Common myeloid progenitor, CD34-positive (primary cell): ENCODE results near the gene UBR7.
"Not testable (repeated sequence)": the region's sequence is repeated elsewhere in the genome, so short reads cannot be mapped to it uniquely, and the experiment has no call there.

Experiments
- CTCF ChIA-PET: fragments of 350-600 bp; sonication (Branson Sonifier 250); formaldehyde crosslinking; loops from one replicate; lab custom pipeline; 2021; ENCODE audit warnings: antibody characterized with exemption; lab: Charles Lee
- POLR2A ChIA-PET: fragments of 350-600 bp; sonication (Branson Sonifier 250); formaldehyde crosslinking; loops from one replicate; lab custom pipeline; 2021; ENCODE audit warnings: antibody characterized with exemption; lab: Charles Lee
- DNase-seq, 3 donors: peaks; one replicate each; pipeline versions ENCODE4 v3.0.0 to v3.0.0-alpha.2; 2013
- H3K27ac ChIP-seq, 2 experiments: 1 replicate in 1 of 2; 2 replicates in 1 of 2; pipeline ENCODE4 v1.7.0; 2013; ENCODE audit warnings: inconsistent platforms in 2 of 2, low read length in 2 of 2, mild to moderate bottlenecking in 2 of 2, low read depth in 1 of 2, moderate library complexity in 1 of 2; ENCODE audit not compliant: severe bottlenecking in 2 of 2, insufficient read depth in 1 of 2, poor library complexity in 1 of 2
- H3K27me3 ChIP-seq, 5 experiments: replicated peaks in 2 of 5; 1 replicate in 3 of 5; 2 replicates in 2 of 5; pipeline versions ENCODE4 v1.6.1 to v1.7.0; 2013; ENCODE audit warnings: low read length in 4 of 5, mild to moderate bottlenecking in 2 of 5, moderate library complexity in 2 of 5, inconsistent platforms in 1 of 5; ENCODE audit not compliant: insufficient read depth in 5 of 5, control insufficient read depth in 4 of 5
- H3K36me3 ChIP-seq, 4 experiments: 1 replicate in 2 of 4; 2 replicates in 2 of 4; pipeline versions ENCODE4 v1.6.1 to v1.7.0; 2013; ENCODE audit warnings: low read length in 3 of 4, control low read depth in 1 of 4, mild to moderate bottlenecking in 1 of 4; ENCODE audit not compliant: control insufficient read depth in 4 of 4, insufficient read depth in 4 of 4
- H3K4me1 ChIP-seq, 4 experiments: 1 replicate in 3 of 4; 2 replicates in 1 of 4; pipeline versions ENCODE4 v1.6.1 to v1.7.1; 2013; ENCODE audit warnings: low read length in 3 of 4, mild to moderate bottlenecking in 3 of 4, control low read depth in 1 of 4, inconsistent platforms in 1 of 4, moderate library complexity in 1 of 4; ENCODE audit not compliant: control insufficient read depth in 4 of 4, insufficient read depth in 4 of 4; ENCODE audit errors: control extremely low read depth in 1 of 4
- H3K4me3 ChIP-seq, 7 experiments: 1 replicate in 4 of 7; 2 replicates in 3 of 7; pipeline versions ENCODE4 v1.5.1 to v1.7.0; 2013; ENCODE audit warnings: mild to moderate bottlenecking in 7 of 7, low read length in 6 of 7, moderate library complexity in 6 of 7, inconsistent platforms in 2 of 7, low read depth in 2 of 7, control low read depth in 1 of 7; ENCODE audit not compliant: insufficient read depth in 4 of 7, control insufficient read depth in 1 of 7; ENCODE audit errors: extremely low read depth in 1 of 7
- H3K9me3 ChIP-seq, 5 experiments: 1 replicate in 4 of 5; 2 replicates in 1 of 5; pipeline versions ENCODE4 v1.6.1 to v1.7.1; 2013; ENCODE audit warnings: low read length in 4 of 5, mild to moderate bottlenecking in 2 of 5, inconsistent platforms in 1 of 5, low read depth in 1 of 5, moderate library complexity in 1 of 5; ENCODE audit not compliant: control insufficient read depth in 4 of 5, insufficient read depth in 2 of 5; ENCODE audit errors: control extremely low read depth in 1 of 5
- WGBS: methylation state at CpG from one replicate; pipeline ENCODE4 v1.1.5; 2013; ENCODE audit not compliant: insufficient coverage; 5-methylcytosine and 5-hydroxymethylcytosine counted together

UBR7 gene

DNA sequence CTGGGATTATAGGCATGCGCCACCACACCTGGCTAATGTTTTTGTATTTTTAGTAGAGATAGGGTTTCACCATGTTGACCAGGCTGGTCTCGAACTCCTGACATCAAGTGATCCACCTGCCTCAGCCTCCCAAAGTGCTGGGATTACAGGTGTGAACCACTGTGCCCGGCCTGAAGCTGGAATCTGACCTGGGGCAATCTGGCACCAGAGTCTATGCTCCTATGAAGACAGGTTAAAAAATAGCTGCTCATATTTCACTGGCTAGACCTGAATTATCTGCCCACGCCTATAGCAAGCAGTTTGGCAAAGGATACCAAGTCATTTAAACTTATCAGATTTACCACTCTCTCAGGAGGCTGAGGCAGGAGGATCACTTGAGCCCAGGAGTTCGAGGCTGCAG lies 32.3 kb upstream of the UBR7 start:
- H3K4me1 ChIP-seq, POLR2A ChIA-PET, H3K9me3 ChIP-seq, H3K36me3 ChIP-seq, H3K27me3 ChIP-seq, H3K27ac ChIP-seq, H3K4me3 ChIP-seq, DNase-seq: not testable (repeated sequence)
- 97% methylated on average over 3 of the region's 5 CpGs for WGBS
- CTCF ChIA-PET, result interaction anchor here (1.3 to 1.5 kb wide), 2 partner anchors 16 to 61 kb away, joined by 3 to 5 read pairs; no protein-coding TSS in a partner anchor

DNA sequence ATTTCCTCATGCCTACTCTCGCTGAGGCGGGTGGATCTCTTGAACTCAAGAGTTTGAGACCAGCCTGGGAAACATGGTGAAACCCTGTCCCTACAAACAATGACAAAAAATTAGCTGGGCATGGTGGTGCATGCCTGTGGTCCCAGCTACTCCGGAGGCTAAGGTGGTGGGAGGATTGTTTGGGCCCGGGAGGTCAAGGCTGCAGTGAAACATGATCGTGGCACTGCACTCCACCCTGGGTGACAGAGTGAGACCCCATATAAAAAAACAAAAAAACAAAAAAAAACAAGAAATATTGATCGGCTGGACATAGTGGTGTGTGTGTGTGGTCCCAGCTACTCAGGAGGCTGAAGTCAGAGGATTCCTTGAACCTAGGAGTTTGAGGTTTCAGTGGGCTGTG lies 31.6 kb upstream of the UBR7 start:
- ChIA-PET POLR2A (interaction anchor here (0.6 kb wide), 1 partner anchor 15 kb away, joined by 3 read pairs; no protein-coding TSS in a partner anchor), CTCF (interaction anchor here (1.0 to 1.5 kb wide), 3 partner anchors 9 to 17 kb away, joined by 3 to 7 read pairs (median 3); partner anchors contain the start of genes LYSET and MOAP1)
- no peak overlapping the region for H3K27ac ChIP-seq
- peaks cover 0 to 2% (median 0%) of the 10 kb centered on the region in 5 experiments for H3K27me3 ChIP-seq
- DNase-seq, result no peak
- H3K9me3 ChIP-seq, result no peaks in the 10 kb centered on the region
- no peaks in the 10 kb centered on the region for H3K4me1 ChIP-seq
- H3K4me3 ChIP-seq, result no peak overlapping the region
- H3K36me3 ChIP-seq, result no peaks in the 10 kb centered on the region
- no CpG with 5 or more reads among the region's 6 CpGs for WGBS

DNA sequence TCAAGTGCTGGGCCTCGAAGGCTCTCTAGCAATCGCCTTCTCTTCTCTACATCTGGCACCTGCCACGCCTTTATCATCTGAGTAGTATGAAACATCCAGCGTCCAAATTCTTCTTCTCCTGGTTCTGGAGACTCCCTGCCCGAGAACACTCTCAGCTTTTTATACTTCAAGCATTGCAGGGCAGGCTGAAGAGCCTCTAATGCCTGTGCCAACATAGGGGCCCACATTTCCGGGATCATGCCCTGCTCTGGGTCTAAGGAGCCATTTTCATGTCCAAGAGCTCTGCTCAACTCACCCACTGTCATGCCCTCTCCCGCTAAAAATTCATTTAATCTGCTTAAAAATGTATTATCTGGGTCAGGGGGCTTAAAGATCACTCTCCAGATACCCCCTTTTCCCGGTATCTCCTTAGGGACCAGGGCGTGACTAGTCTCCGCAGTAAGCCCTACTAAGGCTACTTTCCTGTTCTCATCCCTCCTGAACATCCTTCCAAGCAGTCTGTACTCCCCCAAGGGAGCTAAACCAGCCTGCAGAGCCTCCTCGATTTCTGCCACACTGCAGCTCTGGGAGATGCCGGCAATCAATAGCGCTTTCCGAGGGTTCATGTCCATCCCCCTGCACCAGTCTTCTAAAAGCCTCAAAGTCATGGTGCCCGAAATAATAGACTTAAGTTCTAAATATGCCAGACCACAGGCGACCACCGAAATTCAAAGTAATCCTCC lies 23.3 kb upstream of the UBR7 start:
- H3K27ac ChIP-seq, result peak overlapping the region; percentile 50 to 90
- peaks cover 0 to 26% (median 20%) of the 10 kb centered on the region in 4 experiments for H3K4me1 ChIP-seq
- H3K4me3 ChIP-seq, result peak overlapping the region; percentile 67 to 95 (median 89)
- POLR2A ChIA-PET, result interaction anchor here (1.5 to 1.7 kb wide), 2 partner anchors 11 to 23 kb away, joined by 3 to 15 read pairs; partner anchors contain the start of genes GON7 and UBR7
- no peaks in the 10 kb centered on the region for H3K27me3 ChIP-seq
- DNase-seq, result no peak
- peaks cover 4 to 22% (median 9%) of the 10 kb centered on the region in 4 experiments for H3K36me3 ChIP-seq
- WGBS, result 50% methylated on average over 15 of the region's 17 CpGs
- H3K9me3 ChIP-seq, result no peaks in the 10 kb centered on the region
- CTCF ChIA-PET, result interaction anchor here (1.0 to 3.8 kb wide), 6 partner anchors 8 to 120 kb away, joined by 3 to 27 read pairs (median 5); partner anchors contain the start of genes GON7 and UBR7

DNA sequence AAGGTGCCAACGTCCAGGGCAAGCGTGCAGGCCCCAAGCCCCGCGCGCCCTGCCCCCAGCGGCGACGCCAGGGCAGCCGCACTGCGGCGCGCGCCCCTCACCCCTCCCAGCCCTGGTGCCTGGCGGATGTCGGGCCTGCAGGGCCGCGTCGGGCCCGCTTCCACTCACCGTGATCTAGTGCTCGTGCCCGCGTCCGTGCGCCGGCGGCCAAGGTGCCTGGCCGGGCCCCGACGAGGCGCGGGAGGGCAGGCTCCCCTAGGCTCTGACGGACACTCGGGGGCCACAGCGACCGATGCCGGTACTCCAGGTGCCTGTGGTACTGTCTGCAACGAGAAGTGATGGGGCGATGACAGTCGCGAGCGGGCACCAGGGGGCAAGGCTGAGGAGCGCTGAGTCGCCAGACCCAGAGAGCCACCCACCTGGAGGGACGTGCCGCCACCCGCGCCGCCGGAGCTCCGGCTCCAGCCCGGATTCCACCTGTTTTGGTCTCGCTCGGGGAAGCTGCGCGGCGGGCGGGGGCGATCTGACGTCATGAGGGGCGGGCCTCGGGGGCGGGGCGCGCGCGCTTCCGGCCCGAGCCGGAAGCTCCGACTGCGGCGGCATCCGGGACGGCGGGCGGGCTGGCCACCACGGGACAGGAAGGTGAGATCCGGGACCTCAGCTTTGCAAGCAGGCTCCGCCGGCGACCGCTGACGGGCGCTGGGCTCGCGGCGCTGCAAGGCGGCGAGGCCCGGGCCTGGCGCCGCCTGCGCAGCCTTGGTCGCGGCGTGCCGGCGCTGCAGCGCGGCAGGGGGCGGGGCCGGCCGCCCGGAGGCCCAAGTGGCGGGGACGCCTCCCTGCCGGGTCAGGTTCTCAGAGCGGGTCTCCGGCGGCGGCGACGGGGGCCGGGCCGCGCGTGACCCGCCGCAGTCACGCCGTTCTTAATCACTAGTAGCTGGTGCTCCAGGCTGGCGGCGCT lies 22.4 kb upstream of the UBR7 start, which contains the start of the genes LYSET and MOAP1:
Gene LYSET, plus strand, starts transcription at position 927 of the 958 bp plus-strand sequence. CDS start 89 bp downstream, outside the sequence.
Gene MOAP1, minus strand, starts transcription at position 507 of the 958 bp plus-strand sequence. CDS start 655 bp downstream, outside the sequence.
- no peaks in the 10 kb centered on the region for H3K9me3 ChIP-seq
- peaks cover 0 to 26% (median 20%) of the 10 kb centered on the region in 4 experiments for H3K4me1 ChIP-seq
- H3K27ac ChIP-seq, result peak within 1 kb of the TSS; percentile 85 to 90
- peak within 1 kb of the TSS; percentile 67 to 95 (median 89) for H3K4me3 ChIP-seq
- ChIA-PET POLR2A (interaction anchor here (0.5 to 1.7 kb wide), 7 partner anchors 10 to 137 kb away, joined by 3 to 15 read pairs (median 3); partner anchors contain the start of genes GON7 and UBR7), CTCF (interaction anchor here (0.6 to 3.8 kb wide), 7 partner anchors 9 to 1565 kb away, joined by 3 to 27 read pairs (median 4); partner anchors contain the start of genes GON7 and UBR7)
- peak; percentile 94 to 98 (median 96) for DNase-seq
- WGBS, result 0% methylated on average over 121 of the region's 124 CpGs
- H3K36me3 ChIP-seq, result peaks cover 4 to 24% (median 9%) of the 10 kb centered on the region in 4 experiments
- H3K27me3 ChIP-seq, result no peaks in the 10 kb centered on the region

DNA sequence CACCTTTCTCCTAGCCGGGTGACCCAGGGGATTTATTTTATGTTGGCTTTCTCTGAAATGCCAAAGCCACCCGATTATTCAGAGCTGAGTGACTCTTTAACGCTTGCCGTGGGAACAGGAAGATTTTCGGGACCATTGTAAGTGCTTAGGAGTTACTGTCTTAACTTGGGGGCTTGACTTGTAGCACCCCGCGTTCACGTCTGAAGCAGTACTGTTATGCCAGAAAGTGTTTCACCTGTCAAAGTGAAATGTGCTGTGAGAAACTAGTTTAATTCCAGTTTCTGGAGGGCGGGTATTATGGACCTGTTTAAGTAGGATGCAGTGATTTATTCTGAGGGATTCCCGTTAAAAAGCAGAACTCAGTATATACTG lies 21.7 kb upstream of the UBR7 start:
- H3K4me3 ChIP-seq, result peak overlapping the region; percentile 60 to 95 (median 89)
- CTCF ChIA-PET, result interaction anchor here (1.2 to 3.8 kb wide), 4 partner anchors 9 to 34 kb away, joined by 3 to 27 read pairs (median 8); partner anchors contain the start of genes GON7 and UBR7

DNA sequence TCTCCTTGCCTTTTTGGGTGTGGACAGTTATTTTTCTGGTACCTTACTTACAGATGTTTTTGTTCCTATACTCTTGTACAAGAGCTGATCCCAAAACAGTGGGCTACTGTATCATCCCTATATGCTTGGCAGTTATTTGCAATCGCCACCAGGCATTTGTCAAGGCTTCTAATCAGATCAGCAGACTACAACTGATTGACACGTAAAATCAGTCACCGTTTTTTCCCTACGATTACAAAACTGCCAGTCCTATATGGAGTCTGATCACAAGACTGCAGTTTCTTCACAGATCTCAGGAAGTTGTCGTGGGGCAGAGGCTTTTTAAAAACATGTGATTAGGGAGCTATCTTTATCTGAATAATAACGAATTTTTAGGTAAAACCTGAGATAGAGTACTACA lies 20.6 kb upstream of the UBR7 start:
- H3K27me3 ChIP-seq, result no peaks in the 10 kb centered on the region
- 92% methylated on average over 5 of the region's 6 CpGs for WGBS
- peaks cover 4 to 24% (median 9%) of the 10 kb centered on the region in 4 experiments for H3K36me3 ChIP-seq
- peaks cover 0 to 26% (median 20%) of the 10 kb centered on the region in 4 experiments for H3K4me1 ChIP-seq
- H3K4me3 ChIP-seq, result peak overlapping the region in 1 of 7 experiments; percentile 28
- ChIA-PET CTCF (interaction anchor here (0.6 to 1.7 kb wide), 3 partner anchors 9 to 20 kb away, joined by 3 to 5 read pairs (median 3); partner anchors contain the start of genes GON7 and UBR7), POLR2A (no interaction called here)
- H3K9me3 ChIP-seq, result no peaks in the 10 kb centered on the region
- H3K27ac ChIP-seq, result no peak overlapping the region
- no peak for DNase-seq

More for the DNA sequence above, 21.7 kb upstream of the UBR7 start:
- DNase-seq, result peak in 2 of 3 donors; percentile 40 to 60
- peaks cover 4 to 24% (median 9%) of the 10 kb centered on the region in 4 experiments for H3K36me3 ChIP-seq
- no peaks in the 10 kb centered on the region for H3K9me3 ChIP-seq
- POLR2A ChIA-PET, result interaction anchor here (0.8 to 1.7 kb wide), 5 partner anchors 12 to 72 kb away, joined by 3 to 15 read pairs (median 3); partner anchors contain the start of genes GON7 and UBR7
- H3K4me1 ChIP-seq, result peaks cover 0 to 26% (median 20%) of the 10 kb centered on the region in 4 experiments
- H3K27ac ChIP-seq, result peak overlapping the region; percentile 59 to 85
- WGBS, result 0% methylated on average over 9 of the region's 10 CpGs
- no peaks in the 10 kb centered on the region for H3K27me3 ChIP-seq
